ENCODE measurements around the gene IQCH. TPM values are rescaled to one million over a fixed set of nuclear protein-coding genes. Genes with fewer than 3 reads are reported as not detected.

Gene IQCH
- total RNA-seq (2014; rRNA removed; shearing (Covaris generic)), result 1.3 and 2.2 TPM in 2 replicates

- Histone ChIP-seq H3K36me3 (replicated peaks; ENCODE audit: control insufficient read depth, insufficient read depth, low read length) (no peaks in the 10 kb centered on the region), H3K4me3 (ENCODE audit: insufficient read depth, low read depth, low read length) (peak within 1 kb of the TSS; percentile 93), H3K27me3 (ENCODE audit: control insufficient read depth, insufficient read depth, low read length) (no peaks in the 10 kb centered on the region)
- peak; percentile 97 for DNase-seq
Observed at GRCh38 chr15:67254238-67255175, at the start of gene IQCH, which contains the start of gene AAGAB. Gene IQCH, plus strand, starts transcription at chr15:67254786. Its CDS starts 111 bp downstream, at chr15:67254897. Gene AAGAB, minus strand, starts transcription at chr15:67254661. Its CDS starts 30 bp downstream, at chr15:67254631.

- no peaks in the 10 kb centered on the region for H3K27me3 ChIP-seq (ENCODE audit: control insufficient read depth, insufficient read depth, low read length)
- no peak overlapping the region for H3K4me3 ChIP-seq (ENCODE audit: insufficient read depth, low read depth, low read length)
- DNase-seq, result no peak
- no peaks in the 10 kb centered on the region; the same call in none of the 2 replicates for H3K36me3 ChIP-seq (replicated peaks; ENCODE audit: control insufficient read depth, insufficient read depth, low read length)
Observed at GRCh38 chr15:67207555-67208207, 46.9 kb upstream of the IQCH start.

- no peak overlapping the region for H3K4me3 ChIP-seq (ENCODE audit: insufficient read depth, low read depth, low read length)
- no peaks in the 10 kb centered on the region; the same call in none of the 2 replicates for H3K36me3 ChIP-seq (replicated peaks; ENCODE audit: control insufficient read depth, insufficient read depth, low read length)
- H3K27me3 ChIP-seq (ENCODE audit: control insufficient read depth, insufficient read depth, low read length), result no peaks in the 10 kb centered on the region
- DNase-seq, result no peak
Observed at GRCh38 chr15:67208396-67208795, 46.2 kb upstream of the IQCH start.

DNA sequence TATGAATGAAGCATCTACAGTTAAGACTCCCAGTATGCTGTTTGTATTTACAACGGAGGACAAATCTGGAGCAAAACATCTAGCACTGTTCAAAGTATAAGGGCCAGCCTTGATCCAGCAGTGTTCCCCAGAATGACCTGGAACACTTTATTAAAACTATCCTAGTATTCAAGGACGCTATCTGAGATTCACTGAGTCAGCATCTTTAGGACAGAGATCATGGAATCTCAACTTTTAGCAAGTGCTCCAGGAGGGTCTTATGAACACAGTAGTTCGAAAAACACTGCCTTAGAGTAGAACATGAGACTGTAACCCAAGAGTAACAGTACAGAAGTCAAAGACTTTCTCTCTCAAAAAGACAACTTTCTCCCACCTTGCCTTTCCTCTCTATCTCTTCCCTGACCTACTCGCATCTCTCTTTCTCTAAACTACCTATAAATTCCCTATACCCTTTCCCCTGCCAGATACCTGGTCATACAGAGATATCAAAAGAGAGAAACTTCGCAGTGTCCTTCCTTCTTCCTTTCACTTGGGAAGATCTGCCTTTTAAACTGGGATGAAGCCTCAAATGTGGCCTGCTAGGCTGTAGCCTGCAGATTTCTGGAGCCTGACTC lies 43.9 kb upstream of the IQCH start:
- no peak overlapping the region for H3K4me3 ChIP-seq (ENCODE audit: insufficient read depth, low read depth, low read length)
- no peaks in the 10 kb centered on the region for H3K27me3 ChIP-seq (ENCODE audit: control insufficient read depth, insufficient read depth, low read length)
- H3K36me3 ChIP-seq (replicated peaks; ENCODE audit: control insufficient read depth, insufficient read depth, low read length), result no peaks in the 10 kb centered on the region; the same call in 1 of the 2 replicates
- no peak for DNase-seq

- Histone ChIP-seq H3K4me3 (ENCODE audit: insufficient read depth, low read depth, low read length) (no peak overlapping the region), H3K27me3 (ENCODE audit: control insufficient read depth, insufficient read depth, low read length) (no peaks in the 10 kb centered on the region), H3K36me3 (replicated peaks; ENCODE audit: control insufficient read depth, insufficient read depth, low read length) (no peaks in the 10 kb centered on the region; the same call in 1 of the 2 replicates)
- DNase-seq, result no peak
Observed at GRCh38 chr15:67212684-67213367, 41.8 kb upstream of the IQCH start.

DNA sequence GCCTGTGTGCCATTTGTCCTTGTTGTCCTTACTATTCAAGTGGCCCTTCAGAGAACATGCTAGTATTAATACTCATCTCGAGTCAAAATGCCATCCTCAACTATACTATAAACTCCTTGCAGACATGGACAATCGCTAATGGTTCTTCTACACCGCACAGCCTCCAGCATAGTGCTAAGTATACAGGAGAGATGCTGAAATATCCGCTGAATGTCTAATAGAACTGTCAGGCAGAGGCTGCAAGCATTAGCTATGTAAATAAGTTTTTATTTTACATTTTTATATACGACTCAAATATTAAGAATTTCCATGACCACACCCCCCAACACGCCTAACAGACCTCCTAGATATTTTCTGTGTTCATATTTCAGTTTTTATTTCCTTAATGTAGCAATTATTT lies 39.5 kb upstream of the IQCH start:
- H3K4me3 ChIP-seq (ENCODE audit: insufficient read depth, low read depth, low read length), result no peak overlapping the region
- H3K36me3 ChIP-seq (replicated peaks; ENCODE audit: control insufficient read depth, insufficient read depth, low read length), result no peaks in the 10 kb centered on the region
- no peak for DNase-seq
- no peaks in the 10 kb centered on the region for H3K27me3 ChIP-seq (ENCODE audit: control insufficient read depth, insufficient read depth, low read length)

DNA sequence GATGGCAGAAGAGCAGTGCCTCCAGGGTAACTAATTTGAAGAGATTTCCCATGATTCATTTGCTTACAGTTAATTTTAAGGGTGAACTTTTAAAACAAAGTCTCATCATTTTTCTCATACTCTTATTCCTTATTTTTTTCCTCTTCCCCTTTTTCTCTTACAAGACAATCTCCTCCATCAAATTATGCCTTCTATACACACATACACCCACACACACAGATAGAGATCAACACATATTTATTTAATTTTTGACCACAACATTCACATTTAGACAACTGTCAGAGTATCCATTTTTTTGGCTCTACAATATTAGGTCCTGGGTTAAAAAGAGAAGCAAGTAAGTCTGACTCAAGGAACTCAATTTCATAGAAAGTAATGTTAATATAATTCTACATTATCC lies 37.7 kb upstream of the IQCH start:
- H3K36me3 ChIP-seq (replicated peaks; ENCODE audit: control insufficient read depth, insufficient read depth, low read length), result no peaks in the 10 kb centered on the region
- no peak for DNase-seq
- no peak overlapping the region for H3K4me3 ChIP-seq (ENCODE audit: insufficient read depth, low read depth, low read length)
- H3K27me3 ChIP-seq (ENCODE audit: control insufficient read depth, insufficient read depth, low read length), result no peaks in the 10 kb centered on the region

DNA sequence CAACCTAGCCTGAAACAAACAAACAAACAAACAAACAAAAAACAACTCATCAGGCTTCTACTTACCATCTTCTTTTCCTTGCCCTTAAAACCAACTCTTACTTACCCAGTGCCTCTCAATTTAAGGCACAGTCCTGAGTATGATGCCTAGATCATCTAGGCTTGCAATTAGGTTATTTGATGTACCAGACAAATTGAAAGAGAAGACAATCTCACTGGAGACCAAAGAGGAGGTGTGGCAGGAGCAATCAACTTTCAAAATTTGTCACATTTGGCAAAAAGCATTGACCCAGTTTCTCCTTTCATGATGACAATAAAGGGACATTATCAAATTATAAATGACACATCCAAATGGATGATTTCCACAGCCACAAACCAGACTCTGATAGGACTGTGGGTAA lies 36.2 kb upstream of the IQCH start:
- no peak for DNase-seq
- H3K27me3 ChIP-seq (ENCODE audit: control insufficient read depth, insufficient read depth, low read length), result no peaks in the 10 kb centered on the region
- no peak overlapping the region for H3K4me3 ChIP-seq (ENCODE audit: insufficient read depth, low read depth, low read length)
- H3K36me3 ChIP-seq (replicated peaks; ENCODE audit: control insufficient read depth, insufficient read depth, low read length), result no peaks in the 10 kb centered on the region

GRCh38 chr15:67219288-67219687 lies 35.3 kb upstream of the IQCH start:
- Histone ChIP-seq H3K27me3 (ENCODE audit: control insufficient read depth, insufficient read depth, low read length) (no peaks in the 10 kb centered on the region), H3K36me3 (replicated peaks; ENCODE audit: control insufficient read depth, insufficient read depth, low read length) (no peaks in the 10 kb centered on the region), H3K4me3 (ENCODE audit: insufficient read depth, low read depth, low read length) (no peak overlapping the region)
- DNase-seq, result no peak

GRCh38 chr15:67224889-67225288 lies 29.7 kb upstream of the IQCH start:
- H3K27me3 ChIP-seq (ENCODE audit: control insufficient read depth, insufficient read depth, low read length), result no peaks in the 10 kb centered on the region
- no peaks in the 10 kb centered on the region for H3K36me3 ChIP-seq (replicated peaks; ENCODE audit: control insufficient read depth, insufficient read depth, low read length)
- H3K4me3 ChIP-seq (ENCODE audit: insufficient read depth, low read depth, low read length), result no peak overlapping the region
- no peak for DNase-seq

GRCh38 chr15:67225336-67225735 lies 29.2 kb upstream of the IQCH start:
- Histone ChIP-seq H3K27me3 (ENCODE audit: control insufficient read depth, insufficient read depth, low read length) (no peaks in the 10 kb centered on the region), H3K4me3 (ENCODE audit: insufficient read depth, low read depth, low read length) (no peak overlapping the region), H3K36me3 (replicated peaks; ENCODE audit: control insufficient read depth, insufficient read depth, low read length) (0 out of 2 replicates have a peak, but pooled peaks cover under 1% of the 10 kb centered on the region)
- DNase-seq, result no peak

DNA sequence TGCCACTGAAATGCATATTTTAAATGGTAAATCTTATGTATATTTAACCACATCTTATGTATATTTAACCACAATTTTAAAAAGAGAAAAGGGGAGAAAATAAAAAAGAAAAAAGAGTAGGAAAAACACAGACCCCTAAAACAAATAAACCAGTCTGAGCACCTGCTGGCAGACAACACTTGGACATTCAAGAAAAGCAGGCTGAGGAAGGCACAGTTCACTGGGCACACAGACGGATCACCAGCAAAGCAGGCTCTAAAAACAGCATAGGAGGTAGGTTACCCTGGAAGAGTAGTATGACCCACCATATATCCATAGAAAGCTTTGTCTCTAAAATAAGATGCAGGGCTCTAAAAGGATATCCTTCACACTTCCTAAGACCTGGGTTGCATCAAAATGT lies 27.2 kb upstream of the IQCH start:
- H3K27me3 ChIP-seq (ENCODE audit: control insufficient read depth, insufficient read depth, low read length), result no peaks in the 10 kb centered on the region
- no peak for DNase-seq
- no peak overlapping the region for H3K4me3 ChIP-seq (ENCODE audit: insufficient read depth, low read depth, low read length)
- 0 out of 2 replicates have a peak, but pooled peaks cover 3% of the 10 kb centered on the region for H3K36me3 ChIP-seq (replicated peaks; ENCODE audit: control insufficient read depth, insufficient read depth, low read length)

GRCh38 chr15:67227846-67228245 lies 26.7 kb upstream of the IQCH start:
- no peaks in the 10 kb centered on the region for H3K27me3 ChIP-seq (ENCODE audit: control insufficient read depth, insufficient read depth, low read length)
- H3K36me3 ChIP-seq (replicated peaks; ENCODE audit: control insufficient read depth, insufficient read depth, low read length), result 0 out of 2 replicates have a peak, but pooled peaks cover 3% of the 10 kb centered on the region
- no peak overlapping the region for H3K4me3 ChIP-seq (ENCODE audit: insufficient read depth, low read depth, low read length)
- no peak for DNase-seq

GRCh38 chr15:67228286-67228685 lies 26.3 kb upstream of the IQCH start:
- no peak for DNase-seq
- Histone ChIP-seq H3K27me3 (ENCODE audit: control insufficient read depth, insufficient read depth, low read length) (no peaks in the 10 kb centered on the region), H3K36me3 (replicated peaks; ENCODE audit: control insufficient read depth, insufficient read depth, low read length) (0 out of 2 replicates have a peak, but pooled peaks cover 3% of the 10 kb centered on the region), H3K4me3 (ENCODE audit: insufficient read depth, low read depth, low read length) (no peak overlapping the region)

Data from H7 (cell line).